Neural cell (in vitro differentiated cells): ENCODE measurements around the gene CERT1.

ENCODE experiments used
- EP300 ChIP-seq: fragments of 450-650 bp; conservative IDR thresholded peaks from 2 replicates; pipeline ENCODE4 v1.6.1; 2014; ENCODE audit warnings: antibody characterized with exemption, mild to moderate bottlenecking, moderate library complexity; ENCODE audit not compliant: poor library complexity, severe bottlenecking
- EZH2 ChIP-seq: fragments of 200-600, 300-800 bp; shearing (Covaris generic), sonication (generic); IDR thresholded peaks from 2 replicates; pipeline ENCODE4 v1.6.1; 2014; ENCODE audit warnings: antibody characterized with exemption, low read length, borderline replicate concordance, mild to moderate bottlenecking; ENCODE audit not compliant: insufficient read depth, poor library complexity, severe bottlenecking
- MXI1 ChIP-seq: fragments of 450-650 bp; conservative IDR thresholded peaks from 2 replicates; pipeline ENCODE4 v1.6.1; 2014; ENCODE audit warnings: antibody characterized with exemption, mild to moderate bottlenecking; ENCODE audit not compliant: poor library complexity, severe bottlenecking
- POLR2AphosphoS5 ChIP-seq: IDR thresholded peaks from 2 replicates; pipeline ENCODE4 v1.6.1; 2012
- RAD21 ChIP-seq: fragments of 450-650 bp; conservative IDR thresholded peaks from 2 replicates; pipeline ENCODE4 v1.6.1; 2014; ENCODE audit warnings: antibody characterized with exemption, mild to moderate bottlenecking, moderate library complexity
- SMC3 ChIP-seq: fragments of 450-650 bp; conservative IDR thresholded peaks from 2 replicates; pipeline ENCODE4 v1.6.1; 2014; ENCODE audit warnings: antibody characterized with exemption, mild to moderate bottlenecking, moderate library complexity; ENCODE audit not compliant: poor library complexity
- TAF1 ChIP-seq: IDR thresholded peaks from 2 replicates; pipeline ENCODE4 v1.6.1; 2012; ENCODE audit warnings: low read depth
- TF ChIP-seq, protein P1 (sequence below): fragments of 450-650 bp; IDR thresholded peaks from 2 replicates; pipeline ENCODE4 v1.5.1; 2014; ENCODE audit warnings: antibody characterized with exemption, mild to moderate bottlenecking, moderate library complexity; ENCODE audit not compliant: poor library complexity, severe bottlenecking
- TF ChIP-seq, protein P2 (sequence below): IDR thresholded peaks from 2 replicates; pipeline ENCODE4 v1.6.1; 2012; ENCODE audit warnings: borderline replicate concordance

DNA sequence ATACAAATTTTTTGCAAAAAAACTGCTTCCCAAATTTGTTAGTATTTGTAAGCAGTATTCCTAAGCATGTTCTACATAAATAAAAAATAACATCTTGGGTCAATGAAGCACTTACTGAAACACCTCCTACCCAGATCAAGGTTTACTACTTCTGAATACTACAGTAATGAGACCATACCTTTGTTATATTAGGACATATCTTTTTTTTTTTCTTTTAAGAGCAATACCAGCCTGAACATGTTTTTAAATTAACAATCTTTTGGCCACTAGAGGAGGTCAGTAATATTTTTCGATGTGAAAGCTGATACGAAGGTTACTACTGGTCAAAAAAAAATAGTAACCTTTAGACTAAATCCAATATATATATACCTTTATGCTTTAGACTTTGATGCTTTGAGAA lies 72.7 kb downstream of the CERT1 start:
- TF ChIP-seq EZH2, result no peak
- TF ChIP-seq, protein P1, sequence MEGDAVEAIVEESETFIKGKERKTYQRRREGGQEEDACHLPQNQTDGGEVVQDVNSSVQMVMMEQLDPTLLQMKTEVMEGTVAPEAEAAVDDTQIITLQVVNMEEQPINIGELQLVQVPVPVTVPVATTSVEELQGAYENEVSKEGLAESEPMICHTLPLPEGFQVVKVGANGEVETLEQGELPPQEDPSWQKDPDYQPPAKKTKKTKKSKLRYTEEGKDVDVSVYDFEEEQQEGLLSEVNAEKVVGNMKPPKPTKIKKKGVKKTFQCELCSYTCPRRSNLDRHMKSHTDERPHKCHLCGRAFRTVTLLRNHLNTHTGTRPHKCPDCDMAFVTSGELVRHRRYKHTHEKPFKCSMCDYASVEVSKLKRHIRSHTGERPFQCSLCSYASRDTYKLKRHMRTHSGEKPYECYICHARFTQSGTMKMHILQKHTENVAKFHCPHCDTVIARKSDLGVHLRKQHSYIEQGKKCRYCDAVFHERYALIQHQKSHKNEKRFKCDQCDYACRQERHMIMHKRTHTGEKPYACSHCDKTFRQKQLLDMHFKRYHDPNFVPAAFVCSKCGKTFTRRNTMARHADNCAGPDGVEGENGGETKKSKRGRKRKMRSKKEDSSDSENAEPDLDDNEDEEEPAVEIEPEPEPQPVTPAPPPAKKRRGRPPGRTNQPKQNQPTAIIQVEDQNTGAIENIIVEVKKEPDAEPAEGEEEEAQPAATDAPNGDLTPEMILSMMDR, result no peak
- TF ChIP-seq, protein P2, sequence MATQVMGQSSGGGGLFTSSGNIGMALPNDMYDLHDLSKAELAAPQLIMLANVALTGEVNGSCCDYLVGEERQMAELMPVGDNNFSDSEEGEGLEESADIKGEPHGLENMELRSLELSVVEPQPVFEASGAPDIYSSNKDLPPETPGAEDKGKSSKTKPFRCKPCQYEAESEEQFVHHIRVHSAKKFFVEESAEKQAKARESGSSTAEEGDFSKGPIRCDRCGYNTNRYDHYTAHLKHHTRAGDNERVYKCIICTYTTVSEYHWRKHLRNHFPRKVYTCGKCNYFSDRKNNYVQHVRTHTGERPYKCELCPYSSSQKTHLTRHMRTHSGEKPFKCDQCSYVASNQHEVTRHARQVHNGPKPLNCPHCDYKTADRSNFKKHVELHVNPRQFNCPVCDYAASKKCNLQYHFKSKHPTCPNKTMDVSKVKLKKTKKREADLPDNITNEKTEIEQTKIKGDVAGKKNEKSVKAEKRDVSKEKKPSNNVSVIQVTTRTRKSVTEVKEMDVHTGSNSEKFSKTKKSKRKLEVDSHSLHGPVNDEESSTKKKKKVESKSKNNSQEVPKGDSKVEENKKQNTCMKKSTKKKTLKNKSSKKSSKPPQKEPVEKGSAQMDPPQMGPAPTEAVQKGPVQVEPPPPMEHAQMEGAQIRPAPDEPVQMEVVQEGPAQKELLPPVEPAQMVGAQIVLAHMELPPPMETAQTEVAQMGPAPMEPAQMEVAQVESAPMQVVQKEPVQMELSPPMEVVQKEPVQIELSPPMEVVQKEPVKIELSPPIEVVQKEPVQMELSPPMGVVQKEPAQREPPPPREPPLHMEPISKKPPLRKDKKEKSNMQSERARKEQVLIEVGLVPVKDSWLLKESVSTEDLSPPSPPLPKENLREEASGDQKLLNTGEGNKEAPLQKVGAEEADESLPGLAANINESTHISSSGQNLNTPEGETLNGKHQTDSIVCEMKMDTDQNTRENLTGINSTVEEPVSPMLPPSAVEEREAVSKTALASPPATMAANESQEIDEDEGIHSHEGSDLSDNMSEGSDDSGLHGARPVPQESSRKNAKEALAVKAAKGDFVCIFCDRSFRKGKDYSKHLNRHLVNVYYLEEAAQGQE, result no peak
- TF ChIP-seq SMC3, result no peak
- no peak for TF ChIP-seq MXI1
- no peak for TF ChIP-seq EP300
- no peak for TF ChIP-seq RAD21
- TF ChIP-seq TAF1, result no peak
- TF ChIP-seq POLR2AphosphoS5, result no peak
